HUDEP-2 (cell line): ENCODE results near the gene PIMREG.

Experiments used
- DNase-seq, 76 experiments: peaks; one replicate each; lab custom pipeline; 2025; ENCODE audit not compliant: unreplicated experiment in 76 of 76; lab: John Stamatoyannopoulos, UW

The PIMREG gene

DNA sequence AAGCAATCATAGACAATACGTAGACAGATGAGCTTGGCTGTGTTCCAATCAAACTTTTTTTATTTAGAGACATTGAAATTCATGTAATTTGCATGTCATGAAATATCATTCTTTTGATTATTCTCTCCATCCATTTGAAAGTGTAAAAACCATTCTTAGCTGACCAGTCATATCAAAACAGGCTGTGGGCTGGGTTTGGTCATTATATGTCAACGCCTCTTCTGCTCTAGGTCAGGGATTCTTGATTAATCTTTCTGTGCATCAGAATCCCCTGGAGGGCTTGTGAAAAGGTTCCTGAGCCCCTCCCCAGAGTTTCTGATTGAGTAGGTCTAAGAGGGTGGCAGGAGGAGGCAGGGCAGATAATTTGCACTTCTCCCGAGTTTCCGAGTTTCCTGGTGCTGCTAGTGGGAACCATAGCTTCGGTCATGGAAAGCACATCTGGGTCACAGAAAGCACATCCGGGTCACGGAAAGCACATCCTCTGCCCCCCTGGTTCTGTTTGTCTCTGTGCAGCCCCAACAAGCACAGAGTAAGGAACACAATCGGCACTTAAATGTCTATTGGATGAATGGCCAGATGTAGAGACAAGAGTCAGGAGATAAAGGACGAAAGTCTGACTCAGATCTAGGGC is 16.4 kb downstream of the PIMREG start:
- DNase-seq: no peak

DNA sequence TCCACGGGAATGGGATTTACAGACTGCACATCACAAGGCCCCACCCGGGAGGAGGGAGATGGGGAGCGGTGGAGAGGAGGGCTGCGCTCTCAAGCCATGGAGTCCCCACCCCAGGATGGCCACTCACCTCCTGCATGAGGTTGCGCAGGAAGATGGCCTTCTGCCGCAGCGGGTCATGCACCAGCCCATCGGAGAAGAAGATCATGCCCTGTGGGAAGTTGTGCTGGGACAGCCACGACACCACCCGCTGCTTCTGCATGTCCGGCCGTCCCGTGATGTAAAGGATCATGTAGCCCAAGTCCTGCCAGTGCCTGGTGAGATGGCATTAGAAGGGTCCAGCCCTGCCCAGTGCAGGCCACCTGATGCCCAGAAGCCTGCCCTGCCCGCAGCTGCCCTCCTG is 17.0 kb downstream of the PIMREG start:
- no peak for DNase-seq

DNA sequence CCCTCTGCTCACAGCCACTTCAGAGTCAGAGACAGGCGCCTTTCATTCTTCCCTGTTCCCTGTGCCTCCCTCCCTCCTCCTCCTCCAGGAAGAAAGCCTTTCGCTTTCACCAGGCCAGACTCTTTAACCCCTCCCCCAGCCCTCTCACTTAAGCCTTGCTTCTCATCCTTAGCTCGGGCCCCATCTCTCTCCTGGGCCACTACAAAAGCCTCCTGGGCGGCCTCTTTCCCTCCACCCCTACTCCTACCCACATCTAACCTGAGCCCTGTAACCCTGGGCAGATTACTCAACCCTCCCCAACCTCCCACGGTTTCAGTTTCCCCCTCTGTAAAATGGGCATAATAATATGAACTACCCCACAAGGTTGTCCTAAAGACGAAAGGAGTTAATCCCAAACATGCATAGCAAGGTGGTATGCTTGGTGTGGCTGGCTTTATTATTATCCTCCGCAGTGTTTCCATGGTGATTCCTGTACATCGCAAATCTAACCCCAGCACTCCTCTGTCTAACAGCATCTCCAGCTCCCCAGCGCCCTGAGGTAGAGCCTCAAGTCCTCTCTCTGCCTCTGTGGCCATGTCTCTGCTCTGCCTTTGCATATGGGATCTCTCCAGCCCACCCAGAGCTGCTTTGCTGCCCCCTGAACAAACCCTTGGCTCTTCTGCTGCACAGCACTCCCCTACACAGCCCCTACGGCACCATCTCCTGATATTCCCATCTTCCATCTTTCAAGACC is 17.7 kb downstream of the PIMREG start:
- DNase-seq: no peak

DNA sequence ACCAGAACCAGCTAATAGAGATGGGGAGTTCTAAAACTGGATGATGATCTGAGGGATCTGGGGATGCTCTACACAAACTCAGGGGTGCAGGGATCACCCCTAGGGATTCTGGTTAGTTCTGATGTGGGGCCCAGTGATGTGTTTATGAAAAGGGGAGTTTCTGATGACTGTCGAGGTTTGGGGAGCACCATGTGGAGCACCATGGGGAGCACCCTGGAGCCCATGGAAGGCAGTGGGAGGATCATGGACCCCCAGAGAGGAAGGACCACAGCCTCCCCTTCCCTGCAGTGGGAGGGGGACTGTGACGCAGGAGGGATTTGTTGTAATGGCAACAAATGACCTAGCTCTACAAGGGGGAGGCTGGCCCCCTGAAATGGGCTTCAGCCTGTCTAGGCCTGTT is 18.4 kb downstream of the PIMREG start:
- DNase-seq: no peak

DNA sequence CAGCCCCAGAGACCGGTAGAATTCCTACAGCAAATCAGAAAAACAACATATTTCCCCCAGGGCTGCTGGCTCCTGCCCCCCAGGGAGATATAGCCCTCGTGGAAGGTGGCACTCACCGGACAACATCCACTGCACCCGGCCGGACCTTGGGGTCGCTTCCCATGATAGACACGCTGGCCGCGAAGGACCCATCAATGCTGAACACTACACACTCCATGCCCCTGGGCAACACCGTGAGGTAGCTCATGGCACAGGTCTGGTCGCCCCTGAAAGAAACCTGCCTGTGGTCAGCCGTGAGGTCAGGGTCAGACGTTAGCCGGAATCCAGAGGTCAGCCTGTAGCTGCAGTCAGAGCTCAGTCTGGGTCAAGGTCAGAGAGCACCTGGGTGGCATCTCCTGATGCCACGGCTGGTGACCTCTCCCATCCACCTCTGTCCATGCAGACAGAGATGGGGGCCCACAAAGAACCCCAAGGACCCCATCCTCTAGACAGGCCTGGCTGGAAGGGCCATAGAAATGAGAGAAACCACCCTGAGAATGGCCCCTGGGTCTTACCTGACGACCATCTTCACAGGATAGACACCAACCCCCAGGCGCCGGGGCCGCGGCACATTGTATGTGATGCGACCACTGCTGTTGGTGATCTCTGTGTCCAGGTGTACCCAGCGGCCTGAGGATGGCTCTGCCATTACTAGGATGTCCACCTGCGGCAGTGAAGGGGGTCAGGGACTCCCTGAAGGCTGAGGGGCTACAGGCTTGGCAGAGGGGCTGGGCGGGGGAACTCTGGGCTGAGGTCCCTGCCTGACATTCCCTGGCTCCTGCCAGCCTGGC is 19.6 kb downstream of the PIMREG start:
- DNase-seq: no peak

DNA sequence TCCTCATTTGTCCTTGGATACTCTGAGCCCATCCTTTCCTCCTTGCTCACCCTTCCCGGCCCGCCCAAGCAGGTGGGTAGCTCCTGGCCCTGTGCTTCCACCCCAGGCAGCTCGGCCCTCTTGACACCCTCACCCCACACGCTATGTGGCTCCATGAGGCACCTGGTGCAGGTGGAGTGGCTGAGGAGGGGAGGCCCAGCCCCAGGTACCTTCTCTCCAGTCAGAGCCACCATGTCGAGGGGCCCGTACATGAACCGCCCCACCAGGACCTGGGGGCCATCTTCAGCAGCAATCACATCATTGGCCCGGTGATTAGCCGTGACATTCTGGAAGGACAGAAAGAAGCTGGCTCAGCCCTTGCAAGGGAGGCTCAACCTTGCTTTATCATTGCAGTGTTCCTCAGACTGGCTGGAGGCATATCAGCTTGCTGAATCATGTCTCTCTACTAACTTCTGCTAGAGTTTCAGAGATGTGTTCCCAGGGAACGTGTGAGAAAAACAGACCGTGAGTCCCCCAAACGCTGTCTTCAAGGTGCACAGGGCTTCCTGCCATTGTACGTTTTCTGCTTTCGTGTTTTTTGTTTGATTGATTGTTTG is 20.3 kb downstream of the PIMREG start:
- DNase-seq: no peak

DNA sequence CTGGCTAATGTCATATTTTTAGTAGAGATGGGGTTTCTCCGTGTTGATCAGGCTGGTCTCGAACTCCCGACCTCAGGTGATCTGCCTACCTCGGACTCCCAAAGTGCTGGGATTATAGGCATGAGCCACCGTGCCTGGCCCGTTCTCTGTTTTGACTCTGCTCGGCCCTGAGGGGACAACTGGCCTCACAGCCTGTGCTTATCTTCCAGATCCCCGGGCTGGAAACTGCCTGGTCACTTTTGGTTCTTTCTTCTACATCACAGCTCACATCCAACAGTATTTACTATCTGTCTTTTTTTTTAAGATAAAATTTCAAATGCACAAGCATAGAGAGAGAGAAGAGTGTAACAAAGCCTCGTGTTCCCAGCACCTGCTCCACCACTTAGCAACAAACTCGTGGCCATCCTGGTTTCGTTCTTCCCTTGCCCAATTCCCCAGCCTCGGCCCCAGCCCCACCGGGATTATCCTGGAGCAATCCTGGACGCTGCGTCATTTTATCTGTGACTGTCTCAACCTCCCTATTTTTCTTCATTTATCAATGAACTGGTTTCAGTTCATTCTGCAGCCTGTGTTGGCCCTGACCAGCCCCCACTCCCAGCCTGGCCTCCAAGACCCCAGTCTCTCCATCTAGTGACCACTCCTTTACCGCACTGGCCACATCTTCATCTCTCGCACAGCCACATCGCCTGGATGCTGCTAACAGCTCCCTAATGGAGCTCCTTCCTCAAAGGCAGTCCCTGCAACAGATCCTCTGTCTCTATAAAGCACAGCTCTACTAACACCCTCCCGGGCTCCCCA is 21.1 kb downstream of the PIMREG start:
- no peak for DNase-seq

DNA sequence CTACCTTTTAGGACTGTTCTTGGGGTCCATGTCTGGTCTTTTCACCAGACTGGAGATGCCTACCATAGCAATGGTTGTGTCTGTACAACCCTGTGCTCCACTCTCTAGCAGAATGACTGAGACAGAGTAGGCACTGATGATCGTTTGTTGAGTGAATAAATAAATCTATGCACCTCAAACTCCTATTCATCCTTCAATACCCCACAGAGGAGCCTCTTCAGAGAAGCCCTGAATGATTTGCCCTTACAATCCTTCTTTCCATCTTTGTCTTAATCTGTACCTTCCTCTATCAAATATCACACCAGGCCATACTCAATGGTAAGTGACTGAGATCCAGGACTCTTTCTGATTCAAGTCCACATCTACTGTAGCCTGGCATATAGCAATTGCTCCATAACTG is 23.3 kb downstream of the PIMREG start:
- DNase-seq: no peak

DNA sequence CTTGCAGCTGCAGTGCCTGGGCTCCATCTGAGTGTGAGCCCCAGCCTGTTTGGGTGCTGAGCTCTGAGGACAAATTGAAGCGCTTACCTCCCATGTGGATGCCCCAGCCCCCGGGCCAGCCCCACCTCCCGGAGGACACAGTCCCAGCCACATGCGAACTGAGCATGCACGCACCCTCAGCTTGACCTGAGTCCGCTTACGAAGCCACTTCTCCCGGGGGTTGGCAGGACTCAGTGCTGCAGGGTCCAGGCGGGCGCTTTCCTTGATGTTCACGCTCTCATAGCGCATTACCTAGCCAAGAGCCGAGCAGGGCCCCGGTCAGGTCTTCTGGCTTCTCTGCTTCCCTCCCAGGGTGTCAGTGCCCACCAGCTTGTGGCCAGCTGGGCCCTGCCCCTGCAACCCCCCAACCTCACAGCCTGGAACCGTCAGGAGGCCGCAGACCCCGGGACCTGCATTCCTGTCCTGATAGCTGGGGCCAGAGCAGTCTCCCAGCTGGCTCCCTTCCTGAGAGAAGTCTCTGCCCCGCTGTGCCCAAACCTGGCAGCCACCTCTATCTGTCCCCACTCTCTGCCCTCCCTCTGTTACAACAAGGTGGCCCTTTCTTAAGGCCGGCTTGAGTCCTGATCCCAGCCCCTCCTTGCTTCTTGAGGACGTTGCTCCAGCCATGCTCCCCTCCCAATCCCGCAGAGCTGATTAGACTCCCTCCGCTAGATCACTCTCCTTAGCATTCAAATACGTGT is 24.0 kb downstream of the PIMREG start:
- DNase-seq: no peak

DNA sequence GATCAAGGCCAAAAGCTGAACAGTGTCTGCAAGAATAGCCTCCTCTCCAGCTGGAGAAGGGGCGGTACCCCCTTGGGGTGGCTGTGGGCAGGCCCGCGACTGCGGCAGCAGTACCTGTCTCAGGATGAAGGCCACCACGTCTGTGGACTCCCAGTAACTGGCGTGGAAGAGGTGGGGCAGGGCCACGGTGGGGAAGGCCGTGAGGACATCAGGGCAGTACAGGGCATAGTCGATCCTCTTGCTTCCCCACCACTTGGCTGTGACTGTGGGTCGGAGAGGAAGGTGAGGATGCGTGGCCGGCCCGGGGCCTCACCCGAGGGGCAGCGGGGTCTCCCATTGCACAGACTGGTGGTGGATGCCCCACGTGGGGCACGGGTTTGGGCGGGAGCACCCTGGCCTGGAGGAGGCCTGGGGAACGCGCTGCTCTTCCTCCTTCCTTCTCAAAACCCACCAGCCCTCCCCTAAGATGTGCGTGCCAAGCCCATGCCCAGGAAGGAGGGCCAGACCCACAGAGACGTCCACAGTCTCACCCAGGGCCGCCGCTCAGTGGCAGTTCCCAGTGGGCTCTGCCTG is 26.0 kb downstream of the PIMREG start:
- no peak for DNase-seq

DNA sequence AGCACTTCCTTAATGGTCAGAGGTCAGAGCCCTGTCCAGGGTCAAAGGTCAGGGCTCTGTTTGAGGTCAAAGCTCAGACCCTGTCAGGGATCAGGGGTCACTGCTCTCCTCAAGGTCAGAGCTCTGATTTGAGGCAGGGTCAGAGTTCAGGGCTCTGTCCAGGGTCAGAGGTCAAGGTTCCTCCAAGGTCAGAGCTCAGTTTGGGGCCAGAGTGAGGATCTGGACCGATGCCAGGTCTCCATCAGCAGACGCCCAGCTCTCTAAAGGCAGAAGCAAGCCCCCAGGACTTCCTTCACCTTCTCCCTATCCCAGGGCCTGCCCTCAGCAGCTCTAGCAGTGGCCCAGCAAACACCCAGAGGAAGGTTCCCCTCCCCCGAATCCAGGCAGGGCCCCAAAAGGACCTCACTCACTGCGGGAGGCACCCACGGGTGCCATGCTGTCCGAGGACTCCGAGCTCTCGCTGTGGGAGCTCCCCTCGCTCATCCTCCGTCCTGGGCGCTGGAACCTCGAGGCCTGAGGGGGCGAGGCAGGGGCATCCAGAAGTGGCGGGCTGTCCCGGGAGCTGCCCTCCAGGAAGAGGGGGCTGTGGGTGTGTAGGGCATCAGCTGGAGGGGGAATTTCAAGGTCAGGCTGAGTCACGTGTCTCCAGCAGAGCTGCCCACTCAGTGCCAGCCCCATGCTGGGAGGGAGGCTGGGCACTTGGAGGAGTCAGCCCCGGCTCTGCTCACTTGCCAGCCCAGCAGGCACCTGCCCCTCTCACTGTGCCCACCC is 26.7 kb downstream of the PIMREG start:
- no peak for DNase-seq

DNA sequence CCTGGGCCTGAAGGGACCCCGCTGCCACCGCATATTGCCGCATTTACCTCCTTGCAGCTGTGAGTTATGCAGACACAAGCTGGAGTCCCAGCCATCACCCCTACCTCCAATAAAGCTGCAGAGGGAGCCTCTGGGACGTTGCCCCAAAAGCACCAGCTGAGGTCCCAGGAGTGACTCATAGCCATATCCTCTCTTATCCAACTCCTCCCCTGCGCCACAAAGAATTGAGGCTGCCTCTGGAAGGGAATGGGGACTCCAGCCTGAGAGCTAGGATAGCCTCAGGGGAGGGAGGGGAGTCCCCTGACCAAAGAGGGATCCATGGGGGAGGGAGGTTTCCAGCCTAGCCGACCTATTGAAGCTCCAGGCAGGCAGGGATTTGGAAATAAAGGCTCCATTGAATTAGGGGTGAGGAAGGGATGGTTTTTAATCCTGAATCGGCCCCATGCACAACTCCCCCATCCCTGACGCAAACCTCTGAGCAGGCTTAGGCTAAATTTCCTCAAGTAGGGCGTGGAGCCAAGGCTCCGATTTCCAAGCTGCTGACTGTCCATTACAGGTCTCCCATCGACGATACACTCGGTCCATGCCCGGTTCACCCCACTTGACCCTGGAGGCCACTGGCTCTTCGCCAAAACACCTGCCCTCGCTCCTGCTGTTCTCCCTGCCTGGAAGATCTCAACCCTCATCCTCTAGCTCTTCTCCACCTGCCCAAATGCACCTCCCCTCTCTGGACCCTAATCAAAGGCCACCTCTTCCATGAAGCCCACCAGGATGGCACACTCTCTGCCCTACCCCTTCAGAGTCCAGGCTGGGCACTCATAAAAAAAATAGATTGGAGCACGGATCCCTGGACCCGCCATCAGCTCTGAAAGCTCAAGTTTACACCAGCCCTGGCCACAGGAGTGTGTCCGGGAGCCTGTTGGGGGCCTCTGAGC is 27.5 kb downstream of the PIMREG start:
- DNase-seq: no peak

DNA sequence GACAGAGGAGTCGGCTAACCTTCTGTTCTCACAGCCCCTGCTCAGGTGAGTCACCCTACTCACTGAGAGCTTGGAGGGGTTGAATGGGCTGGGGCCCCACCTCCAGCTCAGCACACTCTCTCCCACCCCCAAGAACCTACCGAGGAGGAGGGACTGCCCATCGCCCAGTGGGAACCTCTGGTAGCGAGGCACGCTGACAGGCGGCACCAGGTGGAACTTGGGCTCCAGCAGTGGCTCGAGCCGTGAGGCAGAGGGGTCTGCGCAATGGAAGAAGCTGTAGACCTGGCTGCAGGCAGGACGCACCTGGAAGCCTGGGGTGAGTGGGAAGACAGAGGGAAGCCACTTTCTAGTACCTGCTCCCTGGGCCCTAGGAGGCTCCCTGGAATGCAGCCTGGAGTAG is 28.3 kb downstream of the PIMREG start:
- no peak for DNase-seq

DNA sequence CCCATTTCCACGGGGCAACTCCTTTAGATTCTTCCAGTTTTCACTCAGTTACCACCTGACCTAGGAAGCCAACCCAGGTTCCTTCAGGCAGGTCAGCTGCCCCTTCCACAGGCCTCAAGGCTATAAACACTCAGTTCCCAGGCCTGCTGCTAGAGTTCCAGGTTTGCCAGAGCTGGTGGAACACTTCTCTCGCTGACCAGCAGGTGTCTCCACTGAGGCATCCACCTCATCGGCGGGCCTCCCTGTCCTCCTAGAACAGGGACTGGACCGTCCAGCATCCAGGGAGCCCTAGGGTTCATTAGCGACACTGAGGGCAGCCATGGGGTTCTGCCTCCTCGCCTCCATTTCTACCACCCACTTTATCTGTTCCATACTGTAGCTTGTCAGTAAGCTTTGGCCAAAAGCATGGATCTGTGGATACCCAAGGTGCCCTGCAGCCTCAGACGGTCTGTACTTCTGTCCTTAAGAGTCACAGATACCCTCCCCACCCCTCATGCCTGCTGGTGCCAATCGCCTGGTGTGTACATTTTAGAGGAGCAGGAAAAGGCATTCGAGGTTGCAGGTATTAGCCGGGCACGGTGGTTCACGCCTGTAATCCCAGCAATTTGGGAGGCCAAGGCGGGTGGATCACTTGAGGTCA is 29.0 kb downstream of the PIMREG start:
- DNase-seq: peak in 60 of 76 experiments; percentile 6 to 77 (median 40)

DNA sequence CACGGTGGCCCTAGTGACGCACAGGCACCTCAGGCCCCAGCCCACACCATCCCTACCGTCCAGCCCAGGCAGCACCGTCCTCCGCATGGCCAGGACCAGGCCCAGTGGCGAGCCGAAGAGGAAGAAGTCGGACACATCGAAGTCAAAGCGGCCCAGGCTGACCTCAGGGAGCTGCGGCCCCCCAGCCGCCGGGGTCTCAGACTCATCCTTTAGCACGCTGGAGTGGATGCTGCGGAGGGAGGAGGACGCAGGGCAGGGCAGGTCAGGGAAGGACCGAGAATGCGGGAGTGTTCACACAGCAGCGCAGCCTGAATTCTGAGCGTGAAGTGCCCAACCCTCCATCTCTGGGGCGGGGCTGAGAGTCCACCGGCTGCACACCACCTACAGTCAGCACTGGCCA is 30.1 kb downstream of the PIMREG start:
- DNase-seq: no peak

DNA sequence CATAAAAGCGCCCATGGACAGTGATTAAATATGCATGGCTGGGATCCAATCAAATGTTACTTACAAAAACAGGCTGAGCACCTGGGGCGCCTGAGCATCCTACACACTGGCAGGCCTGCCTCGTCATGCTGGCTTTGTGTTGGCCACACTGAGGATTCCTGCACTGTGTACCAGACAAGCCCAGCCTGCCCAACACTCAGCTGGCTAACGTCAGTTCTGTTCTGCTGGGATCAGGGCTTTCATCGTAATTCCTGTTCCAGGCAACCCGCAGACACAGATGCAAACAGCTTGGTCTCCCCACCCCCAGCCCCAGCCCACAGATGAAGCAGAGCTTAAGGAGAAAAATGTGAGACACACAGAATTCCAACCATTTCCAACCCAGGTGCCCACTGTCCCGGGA is 30.7 kb downstream of the PIMREG start:
- no peak for DNase-seq

DNA sequence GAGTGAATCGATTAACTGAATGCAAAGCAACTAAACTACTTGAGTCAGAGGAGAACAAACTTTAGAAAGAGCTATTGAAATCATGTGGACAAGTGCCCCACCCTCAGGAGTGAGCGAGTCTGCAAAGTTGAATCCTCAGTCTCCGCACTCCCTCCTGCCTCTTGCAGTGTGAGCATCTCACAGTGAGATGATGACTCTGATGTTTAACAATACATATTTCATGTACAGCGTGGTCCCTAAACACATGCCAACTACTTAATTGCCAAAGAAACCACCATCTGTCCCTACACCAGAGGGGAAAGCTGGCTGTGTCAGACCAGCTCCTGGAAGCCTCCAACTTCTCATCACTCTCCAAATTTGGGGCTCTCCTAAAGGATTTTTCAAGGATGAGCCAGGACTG is 31.2 kb downstream of the PIMREG start:
- DNase-seq: no peak
